ENCODE measurements around the gene PKDCC.

Gene PKDCC

DNA sequence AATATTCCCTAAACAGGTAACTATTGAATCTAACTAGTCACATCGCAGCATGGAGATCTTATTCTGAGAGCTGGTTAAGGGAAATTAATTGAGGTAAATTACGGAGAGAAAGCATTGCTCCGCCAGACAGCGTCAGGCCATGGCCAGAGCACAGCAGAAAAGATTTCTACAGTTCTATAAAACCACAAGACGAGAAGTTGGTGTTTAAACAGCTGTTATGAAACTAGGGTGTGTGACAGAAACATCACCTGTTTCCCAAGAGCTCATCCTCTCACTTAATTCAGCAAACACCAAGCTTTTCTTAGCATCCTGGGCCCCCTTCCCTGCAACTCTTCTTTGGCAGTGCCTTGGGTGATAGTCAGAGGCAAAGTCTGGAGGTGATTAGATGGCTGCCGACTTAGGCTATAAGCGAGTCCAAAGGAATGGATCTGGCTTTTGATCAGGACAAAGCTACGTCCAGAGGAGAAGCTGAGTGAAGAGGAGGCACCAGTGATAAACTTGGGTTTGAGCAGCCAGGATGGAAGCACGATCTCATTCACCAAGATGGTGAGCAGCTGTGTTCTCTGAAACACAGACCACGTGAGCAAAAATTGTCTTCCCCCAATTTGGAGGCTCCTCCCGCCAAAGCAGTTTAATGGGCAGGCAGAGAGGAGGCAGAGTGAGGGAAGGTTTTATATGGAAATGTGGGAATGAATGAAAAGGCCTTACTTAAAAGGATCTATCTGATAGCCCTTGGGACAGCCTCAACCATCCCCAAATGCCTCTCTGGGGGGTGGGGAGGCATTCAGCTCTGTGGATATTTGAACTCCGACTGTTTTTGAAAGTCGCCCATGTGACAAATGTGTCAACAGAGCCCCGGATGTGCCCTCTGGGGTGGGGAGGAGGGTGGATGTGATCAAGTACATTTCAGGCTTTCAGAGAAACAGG, 57.8 kb downstream of the PKDCC start:
- DNase-seq (ENCODE audit: low read depth in 2 of 2): peak; percentile 47 to 58

DNA sequence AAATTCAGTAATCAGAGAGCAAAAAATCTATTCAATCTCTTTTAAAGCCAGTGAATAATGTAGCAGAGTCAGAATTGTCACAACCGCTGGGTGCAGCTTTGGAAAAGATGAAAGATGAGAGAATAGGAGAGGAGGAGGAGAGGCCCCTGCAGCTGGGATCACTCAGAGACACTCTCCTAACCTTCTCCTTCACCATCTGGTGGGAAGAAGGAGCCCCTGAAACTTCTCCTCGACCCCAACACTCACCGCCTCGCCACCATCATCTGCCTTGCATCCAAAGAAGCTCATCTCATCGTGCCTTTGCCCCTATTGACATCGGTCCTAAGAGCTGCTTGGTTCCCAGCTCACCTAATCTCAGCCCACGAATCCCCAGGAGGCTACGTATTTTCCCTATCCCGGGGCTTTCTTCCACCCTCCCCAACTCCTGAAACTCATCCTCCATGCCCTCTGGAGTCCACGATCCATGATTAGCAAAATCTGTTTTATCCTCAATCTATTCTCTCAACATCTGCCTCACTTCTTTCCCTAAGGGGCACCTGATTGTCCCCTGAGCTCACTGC, 58.5 kb downstream of the PKDCC start:
- no peak for DNase-seq (ENCODE audit: low read depth in 2 of 2)

DNA sequence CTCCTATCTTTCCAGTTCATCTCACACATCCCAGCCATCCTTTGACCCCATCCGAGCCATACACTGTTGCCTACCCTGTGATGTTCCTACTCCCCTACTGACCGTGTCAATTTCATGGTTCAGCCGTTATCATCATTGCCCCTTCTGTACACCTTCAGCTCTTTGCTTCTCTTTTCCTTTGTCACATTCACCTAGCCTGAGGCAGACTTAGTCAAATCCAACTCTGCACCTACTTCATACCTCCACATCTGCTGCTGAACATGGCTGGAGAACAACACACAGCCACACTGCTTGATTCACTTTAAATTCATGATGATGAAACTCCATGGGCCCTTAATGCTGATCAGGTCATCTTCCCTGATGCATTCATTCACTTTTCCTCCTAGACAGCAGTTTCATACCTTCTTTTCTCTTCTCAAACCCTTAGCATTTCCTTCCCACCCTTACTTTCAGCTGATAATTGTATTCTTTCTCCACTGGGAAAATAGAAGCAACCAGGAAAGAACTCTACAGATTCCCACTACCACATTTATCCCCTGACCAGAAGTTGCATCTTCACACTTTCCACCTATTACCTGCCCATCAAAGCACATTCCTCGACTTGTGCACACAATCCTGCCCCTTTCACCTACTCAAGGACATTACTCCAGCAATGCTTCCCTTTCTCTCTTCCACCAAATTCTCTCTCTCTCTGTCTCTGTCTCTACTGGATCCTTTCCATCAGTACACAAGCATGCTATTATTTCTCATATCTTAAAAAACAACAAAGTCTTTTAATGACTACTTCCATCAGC, 59.6 kb downstream of the PKDCC start:
- no peak for DNase-seq (ENCODE audit: low read depth in 2 of 2)

Measured in stimulated activated CD8-positive, alpha-beta memory T cell treated with anti-CD3 and anti-CD28 coated beads, Interleukin-2, amount 100 ng/mL, for 1 hour (primary cell).